Spinal cord (tissue), 10 donors: ENCODE measurements around the gene ZNF880. TPM values are rescaled to one million over a fixed set of nuclear protein-coding genes. Genes with fewer than 3 reads are reported as not detected.

Experiments
- DNase-seq, 6 donors: peaks; one replicate each; pipeline versions ENCODE4 v3.0.0 to v3.0.0-alpha.2; 2013 to 2015; ENCODE audit warnings: low spot score in 6 of 6, low read depth in 4 of 6
- H3K27ac ChIP-seq: one replicate; pipeline ENCODE4 v1.5.1; 2013; ENCODE audit warnings: low read depth, low read length, control low read depth
- H3K27me3 ChIP-seq: one replicate; pipeline ENCODE4 v1.6.1; 2013; ENCODE audit warnings: low read length; ENCODE audit not compliant: control insufficient read depth, insufficient read depth
- H3K36me3 ChIP-seq: one replicate; pipeline ENCODE4 v1.6.1; 2013; ENCODE audit warnings: low read length; ENCODE audit not compliant: control insufficient read depth, insufficient read depth
- H3K4me1 ChIP-seq: one replicate; pipeline ENCODE4 v1.6.1; 2013; ENCODE audit warnings: low read length; ENCODE audit not compliant: control insufficient read depth, insufficient read depth
- H3K4me3 ChIP-seq: one replicate; pipeline ENCODE4 v1.5.1; 2013; ENCODE audit warnings: low read depth, low read length, control low read depth
- H3K9me3 ChIP-seq: one replicate; pipeline ENCODE4 v1.6.1; 2013; ENCODE audit warnings: low read length; ENCODE audit not compliant: control insufficient read depth, insufficient read depth
- WGBS: methylation state at CpG from one replicate; pipeline ENCODE4 v1.1.5; 2013; ENCODE audit warnings: missing lambda C conversion rate; ENCODE audit not compliant: insufficient coverage; 5-methylcytosine and 5-hydroxymethylcytosine counted together
- polyA plus RNA-seq, 2 donors: library from polyadenylated mRNA; unstranded; fragments of 120-200 nt; gene quantifications; one replicate each; pipeline ENCODE4 v1.2.1, GENCODE V29; 2013; ENCODE audit not compliant: insufficient read length in 2 of 2
- total RNA-seq, 2 donors: library from RNA; depleted of rRNA in 1 of 2; stranded (reverse); fragments of 120-200 nt in 1 of 2; fragments of >200 nt in 1 of 2; gene quantifications; one replicate each; pipeline versions ENCODE4 v1.2.3 to v1.2.4, GENCODE V29; 2013 to 2014
- donor health status: healthy.

The ZNF880 gene
- total and polyA plus RNA-seq, 4 donors = 14.9 to 56.7 (median 33.9) TPM

GRCh38 chr19:52351512-52351911 is 18.2 kb upstream of the ZNF880 start:
- DNase-seq = no peak
- 50% methylated on average over 9 of the region's 9 CpGs for WGBS
- no peak overlapping the region for H3K4me3 ChIP-seq
- no peak overlapping the region for H3K27ac ChIP-seq
- no peaks in the 10 kb centered on the region for H3K27me3 ChIP-seq
- H3K36me3 ChIP-seq = peaks cover 71% of the 10 kb centered on the region
- H3K4me1 ChIP-seq = no peaks in the 10 kb centered on the region
- no peaks in the 10 kb centered on the region for H3K9me3 ChIP-seq

- peaks cover 29% of the 10 kb centered on the region for H3K36me3 ChIP-seq
These were observed 3.3 kb upstream of the ZNF880 start for GRCh38 chr19:52366414-52366824.

GRCh38 chr19:52370341-52370710 is 603 bp downstream of the ZNF880 start:
- no CpG with 5 or more reads among the region's 7 CpGs for WGBS
- H3K4me3 ChIP-seq = peak overlapping the region; percentile 90
- no peaks in the 10 kb centered on the region for H3K27me3 ChIP-seq
- peak in 1 of 6 donors; percentile 1 for DNase-seq
- H3K36me3 ChIP-seq = peaks cover 29% of the 10 kb centered on the region
- peak overlapping the region; percentile 98 for H3K27ac ChIP-seq
- H3K9me3 ChIP-seq = peaks cover 6% of the 10 kb centered on the region
- no peaks in the 10 kb centered on the region for H3K4me1 ChIP-seq

More at GRCh38 chr19:52366414-52366824, 3.3 kb upstream of the ZNF880 start:
- Histone ChIP-seq H3K9me3 (peaks cover 14% of the 10 kb centered on the region), H3K27ac (no peak overlapping the region), H3K4me1 (no peaks in the 10 kb centered on the region), H3K4me3 (no peak overlapping the region), H3K27me3 (no peaks in the 10 kb centered on the region)
- WGBS = no CpG with 5 or more reads among the region's 8 CpGs
- no peak for DNase-seq

- Histone ChIP-seq H3K36me3 (peaks cover 39% of the 10 kb centered on the region), H3K9me3 (peaks cover 2% of the 10 kb centered on the region), H3K4me3 (no peak overlapping the region), H3K27ac (no peak overlapping the region), H3K27me3 (no peaks in the 10 kb centered on the region), H3K4me1 (peaks cover 7% of the 10 kb centered on the region)
- DNase-seq = no peak
- 81% methylated on average over 1 of the region's 1 CpG for WGBS
These were observed 21.4 kb downstream of the ZNF880 start for GRCh38 chr19:52391135-52391534.

GRCh38 chr19:52397310-52398080 is 27.8 kb downstream of the ZNF880 start, which contains the start of gene ZNF528:
Gene ZNF528, plus strand, starts transcription at chr19:52397849. Its CDS starts 4,165 bp downstream, at chr19:52402014.
- Histone ChIP-seq H3K36me3 (peaks cover 26% of the 10 kb centered on the region), H3K27me3 (no peaks in the 10 kb centered on the region), H3K4me1 (peaks cover 24% of the 10 kb centered on the region), H3K4me3 (peak within 1 kb of the TSS; percentile 71), H3K27ac (peak within 1 kb of the TSS; percentile 53), H3K9me3 (no peaks in the 10 kb centered on the region)
- DNase-seq = peak; percentile 76 to 98 (median 92)
- under 1% methylated on average over 35 of the region's 36 CpGs for WGBS

GRCh38 chr19:52398081-52398441 is 28.3 kb downstream of the ZNF880 start:
- under 1% methylated on average over 12 of the region's 14 CpGs for WGBS
- Histone ChIP-seq H3K4me1 (peaks cover 24% of the 10 kb centered on the region), H3K36me3 (peaks cover 23% of the 10 kb centered on the region), H3K4me3 (peak overlapping the region; percentile 71), H3K27ac (peak overlapping the region; percentile 53), H3K27me3 (no peaks in the 10 kb centered on the region), H3K9me3 (no peaks in the 10 kb centered on the region)
- DNase-seq = no peak

- DNase-seq = no peak
- Histone ChIP-seq H3K36me3 (peaks cover 46% of the 10 kb centered on the region), H3K4me3 (no peak overlapping the region), H3K9me3 (peaks cover 4% of the 10 kb centered on the region), H3K27me3 (no peaks in the 10 kb centered on the region), H3K4me1 (no peaks in the 10 kb centered on the region), H3K27ac (no peak overlapping the region)
- 98% methylated on average over 5 of the region's 6 CpGs for WGBS
These were observed 40.6 kb downstream of the ZNF880 start for GRCh38 chr19:52410276-52410675.

- no CpG with 5 or more reads among the region's 5 CpGs for WGBS
These were observed 46.0 kb downstream of the ZNF880 start for GRCh38 chr19:52415711-52416110.

GRCh38 chr19:52428937-52429336 is 59.2 kb downstream of the ZNF880 start, which contains the start of gene ZNF534:
Gene ZNF534, plus strand, starts transcription at chr19:52429148. Its CDS starts 2,327 bp downstream, at chr19:52431475.
- DNase-seq = no peak
- peaks cover 17% of the 10 kb centered on the region for H3K36me3 ChIP-seq
- no peak within 1 kb of the TSS for H3K27ac ChIP-seq
- H3K4me3 ChIP-seq = no peak within 1 kb of the TSS
- no peaks in the 10 kb centered on the region for H3K4me1 ChIP-seq
- H3K9me3 ChIP-seq = peaks cover 5% of the 10 kb centered on the region
- WGBS = 54% methylated on average over 26 of the region's 27 CpGs
- no peaks in the 10 kb centered on the region for H3K27me3 ChIP-seq

More at GRCh38 chr19:52415711-52416110, 46.0 kb downstream of the ZNF880 start:
- Histone ChIP-seq H3K27me3 (no peaks in the 10 kb centered on the region), H3K9me3 (peaks cover 9% of the 10 kb centered on the region), H3K4me1 (no peaks in the 10 kb centered on the region), H3K27ac (no peak overlapping the region), H3K36me3 (no peaks in the 10 kb centered on the region), H3K4me3 (no peak overlapping the region)
- no peak for DNase-seq
